NCI-H2081 (cell line): ENCODE data around the gene HLX.

Experiments
- DNase-seq, 2 experiments: peaks; one replicate each; lab custom pipeline; 2025; lab: John Stamatoyannopoulos, UW

HLX gene

DNA sequence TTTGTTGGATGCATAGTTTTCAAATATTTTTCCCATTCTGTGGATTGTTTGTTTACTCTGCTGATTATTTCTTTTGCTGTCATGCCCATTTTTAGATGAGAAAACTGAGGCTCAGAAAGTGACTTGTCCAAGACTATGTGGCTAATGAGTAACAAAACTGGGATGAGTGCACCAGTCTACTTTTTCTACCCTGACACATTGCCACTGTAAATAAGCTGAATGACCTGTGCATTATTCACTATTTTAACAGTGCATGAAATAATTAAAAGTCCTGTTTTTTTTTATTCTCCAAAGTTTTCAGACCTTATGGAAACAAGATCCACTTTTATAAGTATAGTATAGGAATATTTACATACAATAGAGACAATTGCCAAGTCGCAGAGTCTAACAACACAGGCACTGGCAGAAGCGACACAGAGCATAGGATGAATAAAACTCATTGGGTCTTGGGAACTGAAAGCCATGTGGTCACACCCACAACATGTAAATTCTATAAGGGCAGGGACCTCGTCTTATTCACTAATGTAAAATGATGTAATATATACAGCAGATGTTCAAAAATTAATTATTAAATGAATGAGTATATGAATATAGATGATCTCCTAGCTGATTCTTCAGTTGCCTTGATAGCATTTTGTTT is 45.2 kb downstream of the HLX start:
- no peak for DNase-seq

GRCh38 chr1:220925707-220926106 is 46.5 kb downstream of the HLX start:
- no peak for DNase-seq

DNA sequence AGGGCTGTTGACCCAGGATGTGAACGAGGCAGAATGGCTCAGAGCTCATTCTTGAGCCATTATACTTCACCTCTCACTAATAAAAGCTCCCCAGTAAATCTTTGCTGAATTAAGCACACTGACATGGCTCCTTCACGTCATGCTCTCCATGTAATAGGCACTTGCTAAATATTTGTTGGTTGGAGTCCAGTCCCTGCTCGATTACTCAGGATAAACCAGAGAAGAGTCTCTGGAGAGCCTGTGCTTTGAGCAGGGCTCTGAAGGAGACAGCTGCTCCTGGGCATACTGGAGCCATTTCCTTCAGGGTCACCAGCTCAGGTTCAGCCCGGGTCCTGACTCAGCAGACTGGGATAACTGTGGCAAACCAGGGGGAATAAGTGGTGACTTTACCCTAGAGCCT is 46.9 kb downstream of the HLX start:
- DNase-seq, result no peak

DNA sequence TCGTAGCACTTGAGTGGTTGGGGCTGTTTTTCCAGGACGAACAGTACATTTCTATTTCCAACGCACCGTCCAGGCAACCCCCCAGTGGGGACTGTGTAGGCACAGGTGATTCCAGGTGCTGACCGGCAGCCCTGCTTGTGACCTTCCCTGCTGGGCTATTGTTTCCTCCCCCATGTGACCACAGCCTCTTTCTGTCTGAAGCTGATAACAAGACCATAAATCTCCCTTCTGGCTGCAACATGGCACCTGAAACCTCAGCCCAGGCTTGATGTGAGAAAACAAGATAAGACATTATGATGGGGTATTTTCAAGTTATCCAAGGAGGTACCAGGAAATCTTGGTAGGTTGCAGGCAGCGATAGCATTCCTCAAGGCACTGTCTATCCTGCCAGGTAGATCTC is 48.2 kb downstream of the HLX start:
- no peak for DNase-seq

DNA sequence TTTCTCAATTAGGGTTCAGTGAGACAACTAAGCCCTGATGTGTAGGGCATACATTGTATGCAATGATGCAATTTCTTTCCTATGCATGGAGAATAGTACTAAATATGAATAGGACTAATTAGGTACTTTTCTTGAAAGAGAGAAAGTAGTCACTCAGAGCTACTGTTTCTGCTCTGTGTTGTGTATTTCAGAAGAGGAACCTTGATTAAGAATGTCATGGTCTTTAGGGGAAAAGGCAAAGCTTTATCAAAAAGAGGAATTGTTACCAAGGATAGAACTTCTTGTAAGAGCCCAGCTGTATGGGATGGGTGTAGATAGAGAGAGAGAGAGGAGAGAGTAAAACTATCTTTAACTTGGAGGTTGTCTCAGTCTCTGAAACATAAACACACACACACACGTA is 49.1 kb downstream of the HLX start:
- no peak for DNase-seq

DNA sequence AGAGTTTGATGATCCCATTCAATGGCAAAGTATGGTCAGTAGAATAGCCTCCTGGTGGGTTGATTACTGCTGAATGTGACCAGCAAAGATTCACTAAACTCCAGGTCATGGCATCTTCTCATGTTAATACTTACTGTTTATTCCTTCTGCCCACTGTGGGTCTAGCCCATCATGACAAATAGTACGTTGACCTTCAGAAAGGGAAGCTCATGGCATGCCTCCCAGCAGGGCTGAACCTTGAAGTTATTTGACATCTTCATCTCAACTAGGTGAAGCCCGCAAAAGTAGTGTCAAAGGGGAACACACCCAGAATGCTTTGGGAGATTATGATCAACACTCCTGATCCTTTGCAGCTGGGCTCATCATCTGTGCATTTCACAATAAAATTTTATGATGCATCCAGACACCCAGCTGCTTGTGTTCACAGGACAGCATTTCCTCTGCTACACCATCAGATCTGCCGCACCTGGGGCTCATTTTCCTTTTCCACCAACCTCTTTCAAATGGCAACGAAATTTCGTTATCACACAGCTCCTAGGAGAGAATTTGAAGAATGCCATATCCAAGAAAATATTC is 49.6 kb downstream of the HLX start:
- peak in 1 of 2 experiments; percentile 17 for DNase-seq

DNA sequence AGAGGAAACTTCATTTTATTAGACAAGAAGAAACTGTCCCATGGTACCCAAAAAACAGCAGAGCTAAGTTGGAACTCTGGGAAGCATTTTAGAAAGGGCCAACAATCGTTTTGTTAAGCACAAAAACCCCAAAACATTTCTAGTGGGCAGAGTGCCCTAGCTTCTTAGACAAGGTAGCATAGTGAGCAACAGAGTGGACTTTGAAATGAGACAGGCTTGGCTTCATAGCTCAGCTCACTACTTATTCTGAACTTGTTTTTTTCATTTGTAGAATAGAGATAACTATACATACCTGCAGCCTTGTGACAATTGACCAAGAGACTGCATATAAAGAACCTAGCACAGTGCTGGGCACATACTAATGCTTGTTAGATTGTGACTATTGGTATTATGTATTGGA is 50.1 kb downstream of the HLX start:
- DNase-seq, result no peak
